Measurements from ENCODE around the gene N4BP2L2. TPM values are rescaled to one million over a fixed set of nuclear protein-coding genes. Genes with fewer than 3 reads are reported as not detected.
A peak's percentile ranks its signal among the peaks of the same experiment; 100 is the strongest.

N4BP2L2 gene
- total RNA-seq, 1 experiment from 2014 or later = 128 TPM

GRCh38 chr13:32538143-32538620, 413 bp downstream of the N4BP2L2 start:
- peaks cover 47% of the 10 kb centered on the region for H3K36me3 Mint-ChIP-seq (ENCODE audit: insufficient read depth, unreplicated experiment)
- peak overlapping the region; percentile 89 for H3K4me3 Mint-ChIP-seq (ENCODE audit: unreplicated experiment)
- no peaks in the 10 kb centered on the region for H3K27me3 Mint-ChIP-seq (ENCODE audit: insufficient read depth, unreplicated experiment)
- TF ChIP-seq, protein P1, sequence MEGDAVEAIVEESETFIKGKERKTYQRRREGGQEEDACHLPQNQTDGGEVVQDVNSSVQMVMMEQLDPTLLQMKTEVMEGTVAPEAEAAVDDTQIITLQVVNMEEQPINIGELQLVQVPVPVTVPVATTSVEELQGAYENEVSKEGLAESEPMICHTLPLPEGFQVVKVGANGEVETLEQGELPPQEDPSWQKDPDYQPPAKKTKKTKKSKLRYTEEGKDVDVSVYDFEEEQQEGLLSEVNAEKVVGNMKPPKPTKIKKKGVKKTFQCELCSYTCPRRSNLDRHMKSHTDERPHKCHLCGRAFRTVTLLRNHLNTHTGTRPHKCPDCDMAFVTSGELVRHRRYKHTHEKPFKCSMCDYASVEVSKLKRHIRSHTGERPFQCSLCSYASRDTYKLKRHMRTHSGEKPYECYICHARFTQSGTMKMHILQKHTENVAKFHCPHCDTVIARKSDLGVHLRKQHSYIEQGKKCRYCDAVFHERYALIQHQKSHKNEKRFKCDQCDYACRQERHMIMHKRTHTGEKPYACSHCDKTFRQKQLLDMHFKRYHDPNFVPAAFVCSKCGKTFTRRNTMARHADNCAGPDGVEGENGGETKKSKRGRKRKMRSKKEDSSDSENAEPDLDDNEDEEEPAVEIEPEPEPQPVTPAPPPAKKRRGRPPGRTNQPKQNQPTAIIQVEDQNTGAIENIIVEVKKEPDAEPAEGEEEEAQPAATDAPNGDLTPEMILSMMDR (IDR thresholded peaks at IDR 0.05; ENCODE audit: insufficient read depth in 1 of 2, low read depth in 1 of 2, low read length in 1 of 2, severe bottlenecking in 1 of 2, unreplicated experiment in 1 of 2) = no peak
- BruUV-seq (replicated peaks) = TSS peak; percentile 65
- CTCF ChIA-PET = interaction anchor here (0.7 to 1.2 kb wide), 3 partner anchors 17 to 48 kb away, joined by 4 to 5 read pairs (median 4); partner anchors contain the start of gene PDS5B
- H3K4me3 ChIP-seq (ENCODE audit: low read depth, low read length) = peak overlapping the region; percentile 57
- H3K27me3 ChIP-seq (replicated peaks; ENCODE audit: control insufficient read depth, insufficient read depth, low read length) = no peaks in the 10 kb centered on the region
- DNase-seq = peak in 1 of 2 experiments; percentile 60
- intact Hi-C loops (cut with micrococcal nuclease; ENCODE audit: unreplicated experiment) = loop anchor here (2.0 kb wide), 2 partner anchors 95 to 109 kb away; partner anchors contain the start of gene N4BP2L1
- H3K4me1 Mint-ChIP-seq (ENCODE audit: low read depth, unreplicated experiment) = peaks cover 20% of the 10 kb centered on the region
- no peaks in the 10 kb centered on the region for H3K9me3 Mint-ChIP-seq (ENCODE audit: unreplicated experiment)
- peaks cover 2% of the 10 kb centered on the region for H3K36me3 ChIP-seq (ENCODE audit: control insufficient read depth, insufficient read depth, low read length)
- no peaks in the 10 kb centered on the region for H3K9me3 ChIP-seq
- H3K27ac Mint-ChIP-seq (ENCODE audit: unreplicated experiment) = peak overlapping the region; percentile 96
- H3K4me1 ChIP-seq = peaks cover 4% of the 10 kb centered on the region
- POLR2A ChIA-PET = no interaction called here

GRCh38 chr13:32537580-32538142, 934 bp downstream of the N4BP2L2 start:
- intact Hi-C loops (cut with micrococcal nuclease; ENCODE audit: unreplicated experiment) = loop anchor here (2.0 kb wide), 2 partner anchors 95 to 109 kb away; partner anchors contain the start of gene N4BP2L1
- CTCF ChIA-PET = interaction anchor here (0.7 to 0.8 kb wide), 2 partner anchors 17 to 44 kb away, joined by 4 to 5 read pairs; no protein-coding TSS in a partner anchor
- peaks cover 2% of the 10 kb centered on the region for H3K36me3 ChIP-seq (ENCODE audit: control insufficient read depth, insufficient read depth, low read length)
- Mint-ChIP-seq H3K36me3 (ENCODE audit: insufficient read depth, unreplicated experiment) (peaks cover 52% of the 10 kb centered on the region), H3K27ac (ENCODE audit: unreplicated experiment) (peak overlapping the region; percentile 96), H3K4me3 (ENCODE audit: unreplicated experiment) (peak overlapping the region; percentile 89), H3K9me3 (ENCODE audit: unreplicated experiment) (no peaks in the 10 kb centered on the region), H3K27me3 (ENCODE audit: insufficient read depth, unreplicated experiment) (no peaks in the 10 kb centered on the region), H3K4me1 (ENCODE audit: low read depth, unreplicated experiment) (peaks cover 20% of the 10 kb centered on the region)
- no peaks in the 10 kb centered on the region for H3K9me3 ChIP-seq
- POLR2A ChIA-PET = no interaction called here
- TF ChIP-seq, protein P1 (IDR thresholded peaks at IDR 0.05; ENCODE audit: insufficient read depth in 1 of 2, low read depth in 1 of 2, low read length in 1 of 2, severe bottlenecking in 1 of 2, unreplicated experiment in 1 of 2) = no peak
- peak; percentile 32 to 38 for DNase-seq
- peaks cover 4% of the 10 kb centered on the region for H3K4me1 ChIP-seq
- H3K4me3 ChIP-seq (ENCODE audit: low read depth, low read length) = peak overlapping the region; percentile 57
- H3K27me3 ChIP-seq (replicated peaks; ENCODE audit: control insufficient read depth, insufficient read depth, low read length) = no peaks in the 10 kb centered on the region
- BruUV-seq (replicated peaks) = no TSS peak

- no TSS peak for BruUV-seq (replicated peaks)
- Mint-ChIP-seq H3K9me3 (ENCODE audit: unreplicated experiment) (no peaks in the 10 kb centered on the region), H3K27me3 (ENCODE audit: insufficient read depth, unreplicated experiment) (no peaks in the 10 kb centered on the region), H3K27ac (ENCODE audit: unreplicated experiment) (no peak overlapping the region), H3K4me3 (ENCODE audit: unreplicated experiment) (no peak overlapping the region), H3K36me3 (ENCODE audit: insufficient read depth, unreplicated experiment) (peaks cover 52% of the 10 kb centered on the region), H3K4me1 (ENCODE audit: low read depth, unreplicated experiment) (peaks cover 30% of the 10 kb centered on the region)
- no peaks in the 10 kb centered on the region for H3K27me3 ChIP-seq (replicated peaks; ENCODE audit: control insufficient read depth, insufficient read depth, low read length)
- no peaks in the 10 kb centered on the region for H3K9me3 ChIP-seq
- intact Hi-C loops (cut with micrococcal nuclease; ENCODE audit: unreplicated experiment) = no loop called here
- CTCF ChIA-PET = no interaction called here
- H3K36me3 ChIP-seq (ENCODE audit: control insufficient read depth, insufficient read depth, low read length) = peaks cover 2% of the 10 kb centered on the region
- TF ChIP-seq, protein P1 (IDR thresholded peaks at IDR 0.05; ENCODE audit: insufficient read depth in 1 of 2, low read depth in 1 of 2, low read length in 1 of 2, severe bottlenecking in 1 of 2, unreplicated experiment in 1 of 2) = no peak
- no peak overlapping the region for H3K4me3 ChIP-seq (ENCODE audit: low read depth, low read length)
- POLR2A ChIA-PET = no interaction called here
- DNase-seq = no peak
- H3K4me1 ChIP-seq = peaks cover 4% of the 10 kb centered on the region
Measured at GRCh38 chr13:32535748-32536147, 2.8 kb downstream of the N4BP2L2 start.

Measured in Caco-2 (cell line).